ENCODE data around the gene PDIA6.

Gene PDIA6

GRCh38 chr2:10848541-10848940 lies 36.0 kb upstream of the PDIA6 start:
- TF ChIP-seq, protein P1, sequence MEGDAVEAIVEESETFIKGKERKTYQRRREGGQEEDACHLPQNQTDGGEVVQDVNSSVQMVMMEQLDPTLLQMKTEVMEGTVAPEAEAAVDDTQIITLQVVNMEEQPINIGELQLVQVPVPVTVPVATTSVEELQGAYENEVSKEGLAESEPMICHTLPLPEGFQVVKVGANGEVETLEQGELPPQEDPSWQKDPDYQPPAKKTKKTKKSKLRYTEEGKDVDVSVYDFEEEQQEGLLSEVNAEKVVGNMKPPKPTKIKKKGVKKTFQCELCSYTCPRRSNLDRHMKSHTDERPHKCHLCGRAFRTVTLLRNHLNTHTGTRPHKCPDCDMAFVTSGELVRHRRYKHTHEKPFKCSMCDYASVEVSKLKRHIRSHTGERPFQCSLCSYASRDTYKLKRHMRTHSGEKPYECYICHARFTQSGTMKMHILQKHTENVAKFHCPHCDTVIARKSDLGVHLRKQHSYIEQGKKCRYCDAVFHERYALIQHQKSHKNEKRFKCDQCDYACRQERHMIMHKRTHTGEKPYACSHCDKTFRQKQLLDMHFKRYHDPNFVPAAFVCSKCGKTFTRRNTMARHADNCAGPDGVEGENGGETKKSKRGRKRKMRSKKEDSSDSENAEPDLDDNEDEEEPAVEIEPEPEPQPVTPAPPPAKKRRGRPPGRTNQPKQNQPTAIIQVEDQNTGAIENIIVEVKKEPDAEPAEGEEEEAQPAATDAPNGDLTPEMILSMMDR (IDR thresholded peaks at IDR 0.05; ENCODE audit: insufficient read depth, missing control alignments): no peak
- FAIRE-seq (no peak), DNase-seq (ENCODE audit: insufficient read length, low spot score) (no peak)

DNA sequence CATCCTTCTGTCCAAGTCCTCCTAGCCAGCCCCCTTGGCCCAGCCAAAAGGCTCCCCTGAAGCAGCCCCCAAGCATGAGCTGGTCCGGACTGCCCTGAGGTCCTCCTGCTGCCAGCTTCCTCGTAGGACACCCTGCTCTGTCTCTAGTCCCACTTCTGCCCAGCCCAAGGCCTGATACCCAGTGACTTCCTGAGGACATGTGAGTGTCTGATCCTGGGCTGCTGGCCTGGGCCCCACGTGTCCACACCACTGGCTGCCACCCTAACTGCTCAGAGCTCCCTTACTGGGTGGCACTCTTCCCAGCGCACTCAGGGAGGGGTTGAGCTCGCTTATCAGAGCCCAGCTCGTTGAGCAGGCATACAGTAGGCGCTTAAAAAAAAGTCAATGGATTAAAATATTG lies 34.4 kb upstream of the PDIA6 start:
- TF ChIP-seq, protein P1 (IDR thresholded peaks at IDR 0.05; ENCODE audit: insufficient read depth, missing control alignments): no peak

GRCh38 chr2:10846110-10846861 lies 33.7 kb upstream of the PDIA6 start:
- FAIRE-seq (no peak), DNase-seq (ENCODE audit: insufficient read length, low spot score) (no peak)
- TF ChIP-seq, protein P1 (IDR thresholded peaks at IDR 0.05; ENCODE audit: insufficient read depth, missing control alignments): no peak

More for the DNA sequence above, 34.4 kb upstream of the PDIA6 start:
- DNase-seq (ENCODE audit: insufficient read length, low spot score) (no peak), FAIRE-seq (no peak)

- no peak for DNase-seq (ENCODE audit: insufficient read length, low spot score)
- no peak for FAIRE-seq
- TF ChIP-seq, protein P1 (IDR thresholded peaks at IDR 0.05; ENCODE audit: insufficient read depth, missing control alignments): no peak
Observed at GRCh38 chr2:10845640-10846039, 33.1 kb upstream of the PDIA6 start.

GRCh38 chr2:10844097-10844496 lies 31.5 kb upstream of the PDIA6 start:
- TF ChIP-seq, protein P1 (IDR thresholded peaks at IDR 0.05; ENCODE audit: insufficient read depth, missing control alignments): no peak
- no peak for DNase-seq (ENCODE audit: insufficient read length, low spot score)
- no peak for FAIRE-seq

DNA sequence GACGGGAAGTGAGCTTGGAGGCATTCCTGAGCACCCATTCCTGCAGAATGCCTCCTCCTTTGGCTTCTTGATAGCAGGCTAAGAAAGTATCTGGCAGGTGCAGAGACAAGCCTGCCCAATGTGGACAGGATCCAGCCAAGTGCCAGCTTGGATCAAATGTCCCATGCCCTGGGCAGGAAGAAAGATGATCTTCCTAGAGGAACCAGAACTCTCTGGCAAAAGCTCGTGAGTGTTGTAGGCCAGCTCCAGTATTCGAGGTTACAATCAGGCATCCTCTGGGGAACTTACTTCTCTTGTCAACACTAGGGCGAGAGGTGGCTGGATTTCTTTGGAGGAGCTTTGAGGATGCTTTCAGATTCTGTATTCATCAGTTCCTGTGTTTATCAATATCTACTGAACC lies 29.9 kb upstream of the PDIA6 start:
- DNase-seq (ENCODE audit: insufficient read length, low spot score) (no peak), FAIRE-seq (no peak)
- TF ChIP-seq, protein P1 (IDR thresholded peaks at IDR 0.05; ENCODE audit: insufficient read depth, missing control alignments): no peak

- no peak for FAIRE-seq
- TF ChIP-seq, protein P1 (IDR thresholded peaks at IDR 0.05; ENCODE audit: insufficient read depth, missing control alignments): no peak
- DNase-seq (ENCODE audit: insufficient read length, low spot score): no peak
Observed at GRCh38 chr2:10841547-10842219, 29.1 kb upstream of the PDIA6 start.
